CD4-positive, alpha-beta memory T cell (primary cell): ENCODE results near the gene PIK3C3. TPM values are rescaled to one million over a fixed set of nuclear protein-coding genes. Genes with fewer than 3 reads are reported as not detected.

ENCODE experiments used
- CTCF ChIA-PET: fragments of 350-600 bp; sonication (Branson Sonifier 250); formaldehyde crosslinking; loops from one replicate; lab custom pipeline; 2021; ENCODE audit warnings: inconsistent platforms; ENCODE audit not compliant: partially characterized antibody; lab: Charles Lee
- POLR2A ChIA-PET: fragments of 350-600 bp; sonication (Branson Sonifier 250); formaldehyde crosslinking; loops from one replicate; lab custom pipeline; 2021; ENCODE audit not compliant: partially characterized antibody; lab: Charles Lee
- DNase-seq, 5 donors: peaks; one replicate each; pipeline versions ENCODE4 v3.0.0 to v3.0.0-alpha.2; 2020 to 2022; ENCODE audit warnings: mixed read lengths in 1 of 5
- H3K27ac ChIP-seq: one replicate; pipeline ENCODE4 v1.7.0; 2013; ENCODE audit warnings: low read depth, low read length
- H3K27me3 ChIP-seq: 2 replicates; pipeline ENCODE4 v1.7.0; 2013; ENCODE audit warnings: mild to moderate bottlenecking, low read length, moderate library complexity; ENCODE audit not compliant: insufficient read depth
- H3K36me3 ChIP-seq: 2 replicates; pipeline ENCODE4 v1.7.0; 2013; ENCODE audit warnings: mild to moderate bottlenecking, low read length, moderate library complexity; ENCODE audit not compliant: insufficient read depth
- H3K4me1 ChIP-seq: 2 replicates; pipeline ENCODE4 v1.7.0; 2013; ENCODE audit warnings: mild to moderate bottlenecking, low read length, moderate library complexity; ENCODE audit not compliant: insufficient read depth
- H3K4me3 ChIP-seq, 2 donors: one replicate each; pipeline ENCODE4 v1.7.0; 2013; ENCODE audit warnings: low read length in 2 of 2, mild to moderate bottlenecking in 1 of 2
- H3K9me3 ChIP-seq, 2 donors: one replicate each; pipeline ENCODE4 v1.7.0; 2013; ENCODE audit warnings: low read length in 2 of 2, control low read depth in 1 of 2; ENCODE audit not compliant: control insufficient read depth in 1 of 2
- H3K27ac Mint-ChIP-seq, 7 donors: one replicate each; pipeline ENCODE4 v1.8.0; 2020 to 2021; ENCODE audit warnings: mixed read lengths in 7 of 7, mild to moderate bottlenecking in 6 of 7, inconsistent platforms in 3 of 7, moderate library complexity in 3 of 7
- H3K27me3 Mint-ChIP-seq, 2 donors: one replicate each; pipeline ENCODE4 v1.8.0; 2020 to 2021; ENCODE audit warnings: mixed read lengths in 2 of 2
- H3K36me3 Mint-ChIP-seq, 2 donors: one replicate each; pipeline ENCODE4 v1.8.0; 2020 to 2021; ENCODE audit warnings: mixed read lengths in 2 of 2, inconsistent platforms in 1 of 2, mild to moderate bottlenecking in 1 of 2
- H3K4me1 Mint-ChIP-seq, 4 donors: one replicate each; pipeline ENCODE4 v1.8.0; 2020 to 2021; ENCODE audit warnings: mixed read lengths in 4 of 4, mild to moderate bottlenecking in 1 of 4
- H3K4me3 Mint-ChIP-seq, 8 donors: one replicate each; pipeline ENCODE4 v1.8.0; 2020 to 2021; ENCODE audit warnings: mixed read lengths in 8 of 8, mild to moderate bottlenecking in 7 of 8, moderate library complexity in 6 of 8, inconsistent platforms in 3 of 8
- H3K9me3 Mint-ChIP-seq, 8 donors: one replicate each; pipeline ENCODE4 v1.8.0; 2020 to 2021; ENCODE audit warnings: mixed read lengths in 8 of 8, mild to moderate bottlenecking in 5 of 8, inconsistent platforms in 3 of 8, moderate library complexity in 1 of 8
- intact Hi-C: fragments of 100-400 bp; cut with micrococcal nuclease; formaldehyde crosslinking; loops from one replicate; pipeline ENCODE4 v1.15.1; 2023
- polyA plus RNA-seq, 2 donors: library from polyadenylated mRNA; unstranded; fragments of 300-500 nt; fragmentation: Illumina TruSeq; gene quantifications; one replicate each; pipeline ENCODE4 v1.2.3, GENCODE V29; 2021
- total RNA-seq, 2 experiments: library from RNA; stranded (reverse); gene quantifications; one replicate each; pipeline ENCODE4 v1.2.3, GENCODE V29; 2021

Gene PIK3C3
- total RNA-seq (10 to 100 TPM; 67.6 to 78.0 TPM), polyA plus RNA-seq (10 to 100 TPM; 31.0 to 42.1 TPM)

- Mint-ChIP-seq H3K27me3 (peaks cover 0 to 3% of the 10 kb centered on the region in 2 donors), H3K4me3 (peak within 1 kb of the TSS; percentile 99 to 100 (median 100)), H3K4me1 (peaks cover 23 to 41% (median 34%) of the 10 kb centered on the region in 4 donors), H3K9me3 (no peaks in the 10 kb centered on the region), H3K27ac (peak within 1 kb of the TSS; percentile 93 to 100 (median 99)), H3K36me3 (peaks cover 20 to 28% of the 10 kb centered on the region in 2 donors)
- peak; percentile 94 to 98 (median 97) for DNase-seq
- POLR2A ChIA-PET: interaction anchor here (0.7 to 1.4 kb wide), 3 partner anchors 10 to 98 kb away, joined by 3 to 6 read pairs (median 3); no protein-coding TSS in a partner anchor
- no peaks in the 10 kb centered on the region for H3K9me3 ChIP-seq
- no peaks in the 10 kb centered on the region for H3K27me3 ChIP-seq
- intact Hi-C loops: no loop called here
- CTCF ChIA-PET: interaction anchor here (0.7 kb wide), 1 partner anchor 24 kb away, joined by 4 read pairs; no protein-coding TSS in a partner anchor
- peaks cover 35% of the 10 kb centered on the region for H3K4me1 ChIP-seq
- peak within 1 kb of the TSS; percentile 86 for H3K27ac ChIP-seq
- H3K4me3 ChIP-seq: peak within 1 kb of the TSS; percentile 66 to 89
- H3K36me3 ChIP-seq: peaks cover 7% of the 10 kb centered on the region
Observed at GRCh38 chr18:41954827-41955613, at the start of gene PIK3C3. Gene PIK3C3 (plus strand): TSS chr18:41955234. CDS start chr18:41955292, 58 bp downstream.

GRCh38 chr18:41905786-41906527 lies 49.1 kb upstream of the PIK3C3 start:
- H3K4me1 ChIP-seq: peaks cover 7% of the 10 kb centered on the region
- no peak for DNase-seq
- no peaks in the 10 kb centered on the region for H3K27me3 ChIP-seq
- Mint-ChIP-seq H3K9me3 (no peaks in the 10 kb centered on the region), H3K36me3 (no peaks in the 10 kb centered on the region), H3K27ac (peak overlapping the region in 3 of 7 donors; percentile 25 to 66 (median 59)), H3K27me3 (no peaks in the 10 kb centered on the region), H3K4me1 (peaks cover 4 to 9% (median 9%) of the 10 kb centered on the region in 4 donors), H3K4me3 (peak overlapping the region in 4 of 8 donors; percentile 22 to 81 (median 67))
- no peak overlapping the region for H3K4me3 ChIP-seq
- CTCF ChIA-PET: interaction anchor here (0.8 kb wide), 1 partner anchor 32 kb away, joined by 3 read pairs; no protein-coding TSS in a partner anchor
- H3K27ac ChIP-seq: no peak overlapping the region
- POLR2A ChIA-PET: no interaction called here
- H3K9me3 ChIP-seq: no peaks in the 10 kb centered on the region
- no peaks in the 10 kb centered on the region for H3K36me3 ChIP-seq
- intact Hi-C loops: no loop called here

GRCh38 chr18:41906528-41907146 lies 48.4 kb upstream of the PIK3C3 start:
- intact Hi-C loops: no loop called here
- no peaks in the 10 kb centered on the region for H3K36me3 Mint-ChIP-seq
- H3K4me3 Mint-ChIP-seq: peak overlapping the region in 7 of 8 donors; percentile 22 to 81 (median 60)

GRCh38 chr18:41917181-41917580 lies 37.9 kb upstream of the PIK3C3 start:
- H3K27me3 Mint-ChIP-seq: peaks cover 5 to 14% of the 10 kb centered on the region in 2 donors
- no peaks in the 10 kb centered on the region for H3K27me3 ChIP-seq
- no peaks in the 10 kb centered on the region for H3K4me1 Mint-ChIP-seq
- H3K4me1 ChIP-seq: no peaks in the 10 kb centered on the region
- no peak overlapping the region for H3K27ac ChIP-seq
- no peak overlapping the region for H3K4me3 ChIP-seq
- ChIA-PET POLR2A (no interaction called here), CTCF (no interaction called here)
- H3K4me3 Mint-ChIP-seq: no peak overlapping the region
- intact Hi-C loops: no loop called here
- H3K9me3 ChIP-seq: no peaks in the 10 kb centered on the region
- H3K36me3 Mint-ChIP-seq: no peaks in the 10 kb centered on the region
- no peak overlapping the region for H3K27ac Mint-ChIP-seq
- no peaks in the 10 kb centered on the region for H3K36me3 ChIP-seq
- no peak for DNase-seq
- no peaks in the 10 kb centered on the region for H3K9me3 Mint-ChIP-seq

More at GRCh38 chr18:41906528-41907146, 48.4 kb upstream of the PIK3C3 start:
- no peak overlapping the region for H3K27ac ChIP-seq
- ChIA-PET CTCF (no interaction called here), POLR2A (no interaction called here)
- H3K4me1 Mint-ChIP-seq: peaks cover 4 to 9% (median 9%) of the 10 kb centered on the region in 4 donors
- H3K9me3 ChIP-seq: no peaks in the 10 kb centered on the region
- no peaks in the 10 kb centered on the region for H3K36me3 ChIP-seq
- no peaks in the 10 kb centered on the region for H3K27me3 Mint-ChIP-seq
- peaks cover 7% of the 10 kb centered on the region for H3K4me1 ChIP-seq
- H3K27ac Mint-ChIP-seq: peak overlapping the region in 6 of 7 donors; percentile 23 to 70 (median 34)
- H3K9me3 Mint-ChIP-seq: no peaks in the 10 kb centered on the region
- no peaks in the 10 kb centered on the region for H3K27me3 ChIP-seq
- DNase-seq: peak; percentile 57 to 73 (median 67)
- no peak overlapping the region for H3K4me3 ChIP-seq

GRCh38 chr18:41921770-41922169 lies 33.3 kb upstream of the PIK3C3 start:
- POLR2A ChIA-PET: no interaction called here

GRCh38 chr18:41922176-41922575 lies 32.9 kb upstream of the PIK3C3 start:
- H3K27ac Mint-ChIP-seq: no peak overlapping the region
- ChIA-PET POLR2A (no interaction called here), CTCF (interaction anchor here (1.4 kb wide), 1 partner anchor 14 kb away, joined by 6 read pairs; no protein-coding TSS in a partner anchor)
- H3K4me1 Mint-ChIP-seq: no peaks in the 10 kb centered on the region
- no peaks in the 10 kb centered on the region for H3K36me3 Mint-ChIP-seq
- H3K4me3 ChIP-seq: no peak overlapping the region
- intact Hi-C loops: no loop called here
- no peak for DNase-seq
- no peaks in the 10 kb centered on the region for H3K9me3 ChIP-seq
- H3K36me3 ChIP-seq: no peaks in the 10 kb centered on the region
- H3K27me3 Mint-ChIP-seq: peaks cover 5% of the 10 kb centered on the region in 2 donors
- H3K9me3 Mint-ChIP-seq: no peaks in the 10 kb centered on the region
- H3K4me3 Mint-ChIP-seq: no peak overlapping the region
- H3K27me3 ChIP-seq: no peaks in the 10 kb centered on the region
- no peaks in the 10 kb centered on the region for H3K4me1 ChIP-seq
- no peak overlapping the region for H3K27ac ChIP-seq

More at GRCh38 chr18:41921770-41922169, 33.3 kb upstream of the PIK3C3 start:
- Mint-ChIP-seq H3K9me3 (no peaks in the 10 kb centered on the region), H3K27ac (no peak overlapping the region), H3K4me3 (no peak overlapping the region), H3K27me3 (peaks cover 5 to 9% of the 10 kb centered on the region in 2 donors), H3K4me1 (no peaks in the 10 kb centered on the region), H3K36me3 (no peaks in the 10 kb centered on the region)
- no peaks in the 10 kb centered on the region for H3K27me3 ChIP-seq
- intact Hi-C loops: no loop called here
- H3K9me3 ChIP-seq: no peaks in the 10 kb centered on the region
- no peak overlapping the region for H3K4me3 ChIP-seq
- CTCF ChIA-PET: interaction anchor here (1.1 kb wide), 1 partner anchor 13 kb away, joined by 3 read pairs; no protein-coding TSS in a partner anchor
- H3K27ac ChIP-seq: no peak overlapping the region
- no peak for DNase-seq
- no peaks in the 10 kb centered on the region for H3K4me1 ChIP-seq
- H3K36me3 ChIP-seq: no peaks in the 10 kb centered on the region
